Endometrial microvascular endothelial cells (primary cell): ENCODE measurements around the gene JPH3. TPM values are rescaled to one million over a fixed set of nuclear protein-coding genes. Genes with fewer than 3 reads are reported as not detected.

Experiments
- in situ Hi-C: cut with HindIII; loops from 2 replicates; pipeline ENCODE4 v1.10.0; 2017; ENCODE audit warnings: low sequenced_read_pairs, low pct_unique_long_range_greater_than_20kb; ENCODE audit errors: inconsistent ontology term
- total RNA-seq: library from RNA; depleted of rRNA; stranded (reverse); fragments of >200 nt; gene quantifications from one replicate; pipeline ENCODE4 v1.2.3, GENCODE V29; 2015; ENCODE audit errors: inconsistent ontology term

Gene JPH3
- total RNA-seq, 1 donor from 2014 or later, result not detected

DNA sequence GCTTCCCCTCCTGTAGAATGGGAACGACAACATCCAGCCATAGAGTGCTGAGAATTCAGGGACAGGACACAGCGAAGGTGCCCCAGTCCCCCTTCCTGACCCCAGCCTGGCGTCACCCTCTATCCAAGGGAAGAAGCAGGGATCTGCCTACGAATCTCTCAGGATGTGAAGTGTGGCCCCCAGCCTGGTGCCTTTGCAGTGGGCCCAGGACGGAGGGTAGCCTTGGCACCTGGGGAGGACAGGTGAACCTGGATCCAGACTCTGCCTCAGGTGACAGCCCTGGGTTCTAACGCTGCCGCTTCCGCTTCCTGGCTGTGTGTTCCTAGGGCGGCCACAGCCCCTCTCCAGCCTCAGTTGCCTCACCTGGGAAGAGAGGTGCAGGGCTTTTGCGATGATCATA lies 36.4 kb downstream of the JPH3 start:
- in situ Hi-C loops, result no loop called here

DNA sequence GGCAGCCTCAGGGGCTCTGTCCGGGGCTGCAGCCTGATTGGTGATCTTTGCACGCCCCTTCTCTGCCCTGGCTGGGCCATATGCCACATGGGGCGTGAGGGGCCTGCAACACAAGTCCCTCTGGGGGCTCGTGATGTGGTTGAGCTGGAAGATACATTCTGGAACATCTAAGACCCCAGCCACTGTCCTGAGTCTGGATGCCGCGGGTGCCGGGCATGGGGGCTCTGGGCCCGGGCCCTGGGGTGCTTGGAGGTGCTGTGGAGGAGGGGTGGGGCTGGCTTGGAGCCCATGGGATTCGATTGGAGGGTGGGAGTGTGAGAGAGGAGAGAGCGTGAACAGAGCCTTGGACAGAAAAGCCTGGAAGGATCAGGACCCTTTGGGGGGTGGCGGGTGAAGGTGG lies 39.4 kb downstream of the JPH3 start:
- in situ Hi-C loops, result no loop called here

GRCh38 chr16:87642491-87642890 lies 40.2 kb downstream of the JPH3 start:
- in situ Hi-C loops, result no loop called here

- in situ Hi-C loops, result no loop called here
Observed at GRCh38 chr16:87644186-87644585, 41.9 kb downstream of the JPH3 start.

DNA sequence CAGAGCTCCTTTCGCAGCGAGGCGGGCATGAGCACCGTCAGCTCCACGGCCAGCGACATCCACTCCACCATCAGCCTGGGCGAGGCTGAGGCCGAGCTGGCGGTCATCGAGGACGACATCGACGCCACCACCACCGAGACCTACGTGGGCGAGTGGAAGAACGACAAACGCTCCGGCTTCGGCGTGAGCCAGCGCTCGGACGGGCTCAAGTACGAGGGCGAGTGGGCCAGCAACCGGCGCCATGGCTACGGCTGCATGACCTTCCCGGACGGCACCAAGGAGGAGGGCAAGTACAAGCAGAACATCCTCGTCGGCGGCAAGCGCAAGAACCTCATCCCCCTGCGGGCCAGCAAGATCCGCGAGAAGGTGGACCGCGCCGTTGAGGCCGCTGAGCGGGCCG lies 42.3 kb downstream of the JPH3 start:
- in situ Hi-C loops, result no loop called here

DNA sequence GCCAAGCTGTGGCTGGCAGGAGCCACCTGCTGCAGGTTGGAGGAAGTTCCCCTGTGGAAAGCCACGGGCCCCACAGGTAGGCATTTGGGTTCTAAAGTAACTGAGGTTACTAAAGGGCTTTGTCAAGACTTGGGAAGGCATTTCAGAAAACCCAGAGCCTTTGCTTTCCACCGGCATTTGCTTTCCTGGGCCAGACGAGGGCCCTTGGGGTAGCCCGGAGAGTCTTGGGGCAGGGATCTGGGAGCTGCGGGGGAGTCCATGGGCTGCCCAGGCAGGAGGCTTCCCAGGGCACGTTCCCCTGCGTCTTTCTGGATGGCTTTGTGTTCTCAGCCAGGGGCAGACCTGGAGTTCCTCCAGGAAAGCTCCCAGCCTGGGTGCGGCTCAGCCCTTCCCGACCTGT lies 43.5 kb downstream of the JPH3 start:
- in situ Hi-C loops, result no loop called here

- in situ Hi-C loops, result no loop called here
Observed at GRCh38 chr16:87647431-87648185, 45.3 kb downstream of the JPH3 start.

DNA sequence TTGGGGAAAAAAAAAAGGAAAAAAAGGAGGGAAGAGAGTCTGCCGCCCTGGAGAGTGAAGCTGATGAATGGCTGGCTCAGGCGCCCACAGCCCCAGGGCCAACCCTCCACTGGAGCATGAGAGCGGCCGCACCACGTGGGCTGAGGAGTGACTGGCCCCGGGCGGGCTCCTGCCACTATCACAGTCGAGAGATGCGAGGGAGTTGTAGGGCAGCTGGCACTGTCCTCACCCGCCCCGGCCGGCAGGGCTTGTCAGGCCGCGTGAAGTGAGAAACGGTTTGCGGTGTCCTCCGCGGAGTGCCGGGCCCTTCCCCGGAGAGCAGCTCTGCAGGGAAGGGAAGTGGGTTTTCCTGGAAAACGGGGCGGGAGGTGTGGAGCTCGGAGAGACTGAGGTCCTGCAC lies 45.9 kb downstream of the JPH3 start:
- in situ Hi-C loops, result no loop called here

- in situ Hi-C loops, result no loop called here
Observed at GRCh38 chr16:87648698-87649487, 46.6 kb downstream of the JPH3 start.

DNA sequence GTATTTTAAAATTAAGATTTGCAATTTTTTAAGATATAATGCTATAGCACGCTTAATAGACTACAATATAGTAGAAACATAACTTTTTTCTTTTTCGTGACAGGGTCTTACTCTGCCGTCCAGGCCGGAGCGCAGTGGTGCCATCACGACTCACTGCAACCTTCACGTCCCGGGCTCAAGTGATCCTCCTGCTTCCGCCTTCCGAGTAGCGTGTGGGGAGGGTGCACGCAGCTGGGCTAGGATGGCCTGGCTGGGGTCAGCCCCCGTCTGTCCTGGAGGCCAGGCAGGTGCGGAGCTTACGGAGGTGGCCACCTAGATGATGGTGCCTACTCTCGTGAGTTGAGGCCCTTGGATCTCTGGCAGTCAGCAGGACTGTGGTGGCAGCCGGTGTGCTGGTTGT lies 50.1 kb downstream of the JPH3 start:
- in situ Hi-C loops, result no loop called here

DNA sequence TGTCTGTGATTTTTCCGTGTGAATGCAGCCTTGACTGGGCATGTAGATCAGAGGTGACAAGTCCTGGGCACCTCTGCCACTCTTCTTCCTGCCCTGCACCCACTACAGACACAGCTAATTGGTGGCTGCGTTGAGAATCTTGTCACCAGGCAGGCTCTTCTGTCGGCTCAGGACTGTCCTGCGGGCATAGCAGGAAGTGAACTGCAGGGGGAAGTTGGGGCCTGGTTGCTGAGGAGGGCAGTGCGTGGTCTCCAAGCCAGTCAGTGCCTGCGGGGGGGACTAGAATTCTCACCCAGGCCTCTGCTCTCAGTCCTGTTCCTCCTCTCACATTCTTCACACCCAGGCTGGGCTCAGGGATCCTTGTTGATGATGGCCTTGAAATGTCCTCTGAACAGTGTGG lies 50.5 kb downstream of the JPH3 start:
- in situ Hi-C loops, result no loop called here

GRCh38 chr16:87653234-87653633 lies 50.9 kb downstream of the JPH3 start:
- in situ Hi-C loops, result no loop called here

DNA sequence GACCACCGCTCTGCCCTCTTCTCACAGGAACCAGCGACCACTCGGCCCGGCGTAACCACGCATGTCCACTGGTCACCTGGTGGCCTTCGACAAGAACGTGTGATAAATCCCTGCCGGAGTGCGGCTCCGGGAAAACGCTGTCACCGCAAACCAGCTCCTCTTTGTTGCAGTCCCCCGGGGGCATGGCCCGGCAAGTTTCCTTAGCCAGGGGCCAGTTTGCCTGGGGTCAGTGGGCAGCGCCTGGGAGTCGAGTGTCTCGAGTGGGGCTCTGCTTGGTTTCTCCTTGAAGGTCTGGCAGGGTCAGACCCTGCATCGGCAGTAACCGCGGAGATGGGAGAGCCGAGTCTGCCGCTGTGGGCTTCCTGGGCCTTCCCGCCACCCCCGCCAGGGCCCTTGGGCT lies 52.5 kb downstream of the JPH3 start:
- in situ Hi-C loops, result no loop called here

DNA sequence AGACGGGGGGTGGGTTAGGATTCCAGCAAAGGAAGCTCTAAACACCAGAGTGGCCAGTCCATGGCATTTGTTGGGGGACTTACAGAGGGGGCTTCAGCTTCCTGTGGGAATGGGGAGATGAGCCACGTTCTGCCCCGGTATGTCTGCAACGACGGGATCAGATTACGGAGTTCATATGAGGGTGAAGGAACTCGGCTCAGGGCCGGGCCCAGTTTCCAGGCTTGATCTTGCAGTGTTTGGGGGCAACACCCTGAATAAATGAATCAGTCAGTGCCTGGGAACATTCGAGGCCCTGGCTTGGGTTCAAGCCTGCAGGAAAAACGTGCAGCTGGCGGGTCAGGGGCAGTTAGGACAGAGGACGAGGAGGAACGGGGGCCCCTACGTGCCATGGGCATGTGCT lies 54.0 kb downstream of the JPH3 start:
- in situ Hi-C loops, result no loop called here

GRCh38 chr16:87657621-87658192 lies 55.4 kb downstream of the JPH3 start:
- in situ Hi-C loops, result no loop called here

DNA sequence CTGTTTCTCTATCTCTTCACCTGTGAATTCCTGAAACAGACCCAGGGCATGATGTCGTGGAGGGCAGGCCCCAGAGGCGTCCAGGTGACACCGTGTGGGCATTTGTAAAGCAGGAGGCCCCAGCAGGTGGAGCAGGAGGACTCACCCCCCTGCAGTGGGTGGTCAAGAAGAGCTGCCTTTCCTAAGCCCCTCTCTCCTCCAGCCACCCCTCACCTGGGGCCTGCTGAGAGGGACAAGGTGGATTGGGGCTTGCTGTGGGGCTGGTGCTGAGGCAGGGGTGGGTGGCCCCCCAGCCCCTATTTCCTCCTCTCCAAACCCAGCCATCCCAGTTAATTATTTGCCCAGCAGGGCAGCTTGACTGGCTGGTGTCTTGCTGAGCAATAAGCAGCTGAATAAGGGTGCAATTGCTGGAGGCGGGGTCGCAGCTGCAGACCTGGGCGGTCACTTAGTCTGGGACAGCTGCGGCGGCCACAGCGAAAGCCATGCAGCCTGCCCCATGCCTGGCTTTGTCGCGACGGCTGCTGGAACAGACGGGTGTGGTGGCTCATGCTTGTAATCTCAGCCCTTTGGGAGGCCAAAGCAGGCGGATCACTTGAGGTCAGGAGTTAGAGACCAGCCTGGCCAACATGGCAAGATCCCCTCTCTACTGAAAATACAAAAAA lies 56.4 kb downstream of the JPH3 start:
- in situ Hi-C loops, result no loop called here

- in situ Hi-C loops, result no loop called here
Observed at GRCh38 chr16:87661561-87661960, 59.3 kb downstream of the JPH3 start.

GRCh38 chr16:87662254-87663204 lies 60.2 kb downstream of the JPH3 start:
- in situ Hi-C loops, result no loop called here

GRCh38 chr16:87664792-87665191 lies 62.5 kb downstream of the JPH3 start:
- in situ Hi-C loops, result no loop called here
